ENCODE data around the gene KRTAP10-5. TPM values are rescaled to one million over a fixed set of nuclear protein-coding genes. Genes with fewer than 3 reads are reported as not detected.
"Not testable (repeated sequence)": the region's sequence is repeated elsewhere in the genome, so short reads cannot be mapped to it uniquely, and the experiment has no call there.

KRTAP10-5 gene
- total RNA-seq, 1 experiment from 2014 or later: not detected

- RAD21 ChIA-PET (ENCODE audit: low non-redundant PET in 1 of 2, low total read pairs in 2 of 2, uncharacterized antibody in 2 of 2, unreplicated experiment in 2 of 2); H3K79me2 ChIP-seq (ENCODE audit: insufficient read depth, low read length); BruUV-seq (replicated peaks); ATAC-seq; H3K4me2 ChIP-seq (ENCODE audit: low read length); H3K4me1 ChIP-seq (ENCODE audit: control insufficient read depth in 1 of 2, insufficient read depth in 2 of 2, low read length in 2 of 2); DNase-seq (ENCODE audit: low read depth, low spot score); POLR2A ChIA-PET; H3K4me3 ChIP-seq (replicated peaks in 1 of 2; ENCODE audit: low read depth in 1 of 2, low read length in 2 of 2); H2AFZ ChIP-seq (ENCODE audit: low read depth, low read length, poor library complexity, severe bottlenecking); H3K9me2 ChIP-seq (ENCODE audit: insufficient read depth); H3K27ac ChIP-seq (ENCODE audit: low read depth, low read length); H3K36me3 ChIP-seq (ENCODE audit: control insufficient read depth in 1 of 2, insufficient read depth in 2 of 2, low read length in 2 of 2); H3K27me3 ChIP-seq (ENCODE audit: insufficient read depth, low read length); CTCF ChIA-PET; intact Hi-C loops (cut with micrococcal nuclease); H4K20me1 ChIP-seq (ENCODE audit: insufficient read depth); H3K9ac ChIP-seq (ENCODE audit: low read length): not testable (repeated sequence)
- H3K9me3 ChIP-seq (ENCODE audit: control insufficient read depth in 1 of 2, insufficient read depth in 1 of 2, low read depth in 1 of 2, low read length in 2 of 2): peaks cover 10 to 25% of the 10 kb centered on the region in 2 experiments; a peak in 3 of 4 replicates
Observed at GRCh38 chr21:44627181-44627822, 46.9 kb upstream of the KRTAP10-5 start.

GRCh38 chr21:44626673-44627143, 46.3 kb upstream of the KRTAP10-5 start, which contains the start of gene KRTAP10-9:
TSS of gene KRTAP10-9 (plus strand) at chr21:44627093. CDS start at chr21:44627172, 79 bp downstream.
- CTCF ChIA-PET: no interaction called here

More at GRCh38 chr21:44626673-44627143, 46.3 kb upstream of the KRTAP10-5 start, which contains the start of gene KRTAP10-9:
- Histone ChIP-seq H3K4me3 (replicated peaks in 1 of 2; ENCODE audit: low read depth in 1 of 2, low read length in 2 of 2) (no peak within 1 kb of the TSS), H3K9me3 (ENCODE audit: control insufficient read depth in 1 of 2, insufficient read depth in 1 of 2, low read depth in 1 of 2, low read length in 2 of 2) (peaks cover 10 to 25% of the 10 kb centered on the region in 2 experiments; a peak in 3 of 4 replicates), H3K9ac (ENCODE audit: low read length) (no peak within 1 kb of the TSS), H3K79me2 (ENCODE audit: insufficient read depth, low read length) (no peaks in the 10 kb centered on the region), H3K27me3 (ENCODE audit: insufficient read depth, low read length) (no peaks in the 10 kb centered on the region), H3K27ac (ENCODE audit: low read depth, low read length) (no peak within 1 kb of the TSS), H3K4me2 (ENCODE audit: low read length) (no peak within 1 kb of the TSS), H3K9me2 (ENCODE audit: insufficient read depth) (no peaks in the 10 kb centered on the region), H3K36me3 (ENCODE audit: control insufficient read depth in 1 of 2, insufficient read depth in 2 of 2, low read length in 2 of 2) (no peaks in the 10 kb centered on the region), H3K4me1 (ENCODE audit: control insufficient read depth in 1 of 2, insufficient read depth in 2 of 2, low read length in 2 of 2) (no peaks in the 10 kb centered on the region), H2AFZ (ENCODE audit: low read depth, low read length, poor library complexity, severe bottlenecking) (no peak within 1 kb of the TSS), H4K20me1 (ENCODE audit: insufficient read depth) (no peaks in the 10 kb centered on the region)
- DNase-seq (ENCODE audit: low read depth, low spot score): no peak
- TF ChIP-seq, protein P1, sequence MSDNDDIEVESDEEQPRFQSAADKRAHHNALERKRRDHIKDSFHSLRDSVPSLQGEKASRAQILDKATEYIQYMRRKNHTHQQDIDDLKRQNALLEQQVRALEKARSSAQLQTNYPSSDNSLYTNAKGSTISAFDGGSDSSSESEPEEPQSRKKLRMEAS (IDR thresholded peaks at IDR 0.05): no peak
- TF ChIP-seq ZNF274 (IDR thresholded peaks at IDR 0.05; ENCODE audit: low read depth, low read length) (no peak), EGR1 (IDR thresholded peaks at IDR 0.05; ENCODE audit: low read depth) (no peak), RAD21 (IDR thresholded peaks at IDR 0.05; ENCODE audit: low read depth) (no peak), SRF (IDR thresholded peaks at IDR 0.05; ENCODE audit: low read depth) (no peak), ELF1 (IDR thresholded peaks at IDR 0.05; ENCODE audit: borderline replicate concordance, low read depth) (no peak), CEBPB (IDR thresholded peaks at IDR 0.05; ENCODE audit: low read depth) (no peak)
- no peak for ATAC-seq
- RAD21 ChIA-PET (ENCODE audit: low non-redundant PET in 1 of 2, low total read pairs in 2 of 2, uncharacterized antibody in 2 of 2, unreplicated experiment in 2 of 2): no interaction called here
- BruUV-seq (replicated peaks): no TSS peak
- intact Hi-C loops (cut with micrococcal nuclease): no loop called here
- POLR2A ChIA-PET: no interaction called here
